HUES6 (cell line): ENCODE results near the gene DLGAP1.

Experiments
- H3K27ac ChIP-seq: 2 replicates; pipeline ENCODE4 v1.7.0; 2013; ENCODE audit warnings: low read depth, mild to moderate bottlenecking, low read length, inconsistent platforms
- H3K27me3 ChIP-seq: 2 replicates; pipeline ENCODE4 v1.6.1; 2013; ENCODE audit warnings: low read length; ENCODE audit not compliant: control insufficient read depth, insufficient read depth
- H3K36me3 ChIP-seq: 2 replicates; pipeline ENCODE4 v1.6.1; 2013; ENCODE audit warnings: low read length; ENCODE audit not compliant: control insufficient read depth, insufficient read depth
- H3K4me1 ChIP-seq: 2 replicates; pipeline ENCODE4 v1.6.1; 2013; ENCODE audit warnings: low read length; ENCODE audit not compliant: control insufficient read depth, insufficient read depth
- H3K4me3 ChIP-seq: 2 replicates; pipeline ENCODE4 v1.5.1; 2013; ENCODE audit warnings: low read depth, low read length
- H3K9ac ChIP-seq: one replicate; pipeline ENCODE4 v1.6.1; 2013; ENCODE audit warnings: mild to moderate bottlenecking, low read length
- H3K9me3 ChIP-seq: 2 replicates; pipeline ENCODE4 v1.6.1; 2013; ENCODE audit warnings: low read depth, low read length; ENCODE audit not compliant: control insufficient read depth, insufficient read depth

The DLGAP1 gene

DNA sequence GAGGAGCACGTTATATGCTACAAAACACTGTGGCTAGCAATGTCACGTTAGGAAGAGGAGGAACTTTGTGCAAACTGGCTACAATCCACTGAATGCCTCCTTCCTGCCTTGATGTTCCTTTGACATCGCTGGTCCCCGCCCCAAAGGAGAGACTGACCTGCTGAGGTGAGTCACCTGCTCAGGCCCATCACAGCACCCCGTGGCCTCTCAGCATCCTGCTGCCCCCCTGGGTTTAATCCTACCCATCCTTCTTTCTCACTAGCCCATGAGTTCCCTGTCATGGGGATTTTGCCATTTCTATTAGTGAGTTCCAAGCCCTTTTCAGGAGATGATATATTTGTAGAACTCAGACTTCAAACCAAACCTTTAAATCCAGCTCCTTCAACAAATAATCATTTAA, 16.2 kb downstream of the DLGAP1 start:
- Histone ChIP-seq H3K27me3 (no peaks in the 10 kb centered on the region), H3K9ac (no peak overlapping the region), H3K36me3 (no peaks in the 10 kb centered on the region; the same call in 1 of the 2 replicates), H3K9me3 (no peaks in the 10 kb centered on the region), H3K4me3 (no peak overlapping the region), H3K27ac (no peak overlapping the region), H3K4me1 (peaks cover 13% of the 10 kb centered on the region)

DNA sequence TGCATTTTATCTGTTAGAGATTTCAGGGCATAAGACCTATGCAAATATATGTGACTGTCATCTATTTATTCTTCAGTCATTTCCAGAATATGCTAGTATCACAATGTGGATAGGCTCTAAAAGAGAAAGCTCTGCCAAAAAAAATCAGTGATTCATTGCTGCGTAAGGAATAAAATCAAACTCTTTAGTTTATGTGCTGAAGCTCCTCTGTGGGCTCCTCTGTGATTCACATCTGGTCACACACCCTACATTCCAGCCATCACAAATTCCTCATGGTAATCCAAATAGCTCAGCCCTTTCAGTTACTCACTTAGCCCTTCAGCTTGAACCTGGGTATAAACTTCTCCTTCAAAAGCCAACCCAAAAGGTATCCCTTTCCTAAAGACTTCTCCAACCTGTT, 21.4 kb downstream of the DLGAP1 start:
- no peak overlapping the region for H3K9ac ChIP-seq
- no peak overlapping the region for H3K4me3 ChIP-seq
- peaks cover 3% of the 10 kb centered on the region; the same call in 1 of the 2 replicates for H3K36me3 ChIP-seq
- no peak overlapping the region for H3K27ac ChIP-seq
- peaks cover 8% of the 10 kb centered on the region for H3K4me1 ChIP-seq
- no peaks in the 10 kb centered on the region for H3K9me3 ChIP-seq
- no peaks in the 10 kb centered on the region for H3K27me3 ChIP-seq

DNA sequence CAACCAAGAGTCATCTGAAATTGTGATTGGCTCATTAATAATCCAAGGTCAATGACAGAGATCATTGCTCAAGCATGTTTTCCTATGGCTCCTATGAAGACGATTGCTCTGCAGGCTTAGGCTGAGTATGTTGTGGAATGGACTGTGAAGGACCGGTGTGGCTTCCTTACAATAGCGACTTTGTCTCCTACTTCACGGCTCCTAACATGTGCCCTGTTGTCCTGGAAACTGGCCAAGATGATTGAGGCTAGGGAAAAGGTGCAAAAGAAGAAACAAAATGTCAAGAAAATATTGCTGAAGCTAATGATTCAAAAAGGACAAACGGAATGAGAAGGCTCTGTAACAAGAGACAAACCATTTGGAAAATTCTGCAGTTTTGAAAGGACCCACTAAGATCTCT, 24.3 kb downstream of the DLGAP1 start:
- H3K36me3 ChIP-seq: peaks cover 3% of the 10 kb centered on the region; the same call in 1 of the 2 replicates
- H3K9me3 ChIP-seq: no peaks in the 10 kb centered on the region
- H3K4me1 ChIP-seq: peaks cover 11% of the 10 kb centered on the region
- H3K27me3 ChIP-seq: no peaks in the 10 kb centered on the region
- no peak overlapping the region for H3K4me3 ChIP-seq
- no peak overlapping the region for H3K9ac ChIP-seq
- no peak overlapping the region for H3K27ac ChIP-seq

DNA sequence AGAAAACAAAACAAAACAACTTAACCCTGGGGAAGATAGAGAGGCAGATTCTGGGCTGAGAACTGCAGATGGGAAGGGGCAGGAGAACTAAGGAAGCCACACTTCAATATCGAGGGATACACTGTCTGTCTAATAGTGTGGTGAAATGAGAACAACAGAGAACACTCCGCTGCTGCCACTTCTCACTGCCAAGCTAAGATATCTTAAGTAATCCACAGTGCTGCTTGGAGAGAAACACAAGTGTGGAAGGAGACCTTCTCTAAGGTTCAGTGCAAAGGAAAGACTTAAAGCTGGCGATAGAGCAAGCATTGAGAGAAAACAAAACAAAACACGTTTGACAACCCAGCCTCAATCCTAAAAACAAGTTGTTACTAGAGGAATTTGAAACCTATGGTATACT, 37.4 kb downstream of the DLGAP1 start:
- no peak overlapping the region for H3K9ac ChIP-seq
- no peak overlapping the region for H3K4me3 ChIP-seq
- H3K27me3 ChIP-seq: no peaks in the 10 kb centered on the region
- H3K36me3 ChIP-seq: no peaks in the 10 kb centered on the region
- peaks cover 4% of the 10 kb centered on the region; the same call in 1 of the 2 replicates for H3K4me1 ChIP-seq
- peaks cover 13% of the 10 kb centered on the region for H3K9me3 ChIP-seq
- no peak overlapping the region for H3K27ac ChIP-seq

DNA sequence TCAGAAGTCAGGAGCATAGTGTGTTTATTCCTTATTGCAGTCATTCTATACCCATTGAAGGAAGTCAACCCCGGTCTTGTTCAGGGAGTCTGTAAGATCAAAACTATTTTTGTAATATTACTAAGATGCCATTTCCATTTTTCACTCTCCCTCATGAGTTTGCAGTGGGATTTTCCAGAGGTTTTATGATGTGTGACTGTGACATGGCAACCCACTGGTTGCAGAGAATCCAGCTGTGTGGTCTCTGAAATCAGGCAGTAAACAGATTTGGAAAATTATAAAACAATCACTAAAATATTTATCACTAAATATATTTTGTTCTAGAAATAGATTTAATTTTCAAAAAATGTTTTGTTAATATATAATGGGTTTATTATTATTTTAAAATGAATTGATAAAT, 38.1 kb downstream of the DLGAP1 start:
- peaks cover 13% of the 10 kb centered on the region for H3K9me3 ChIP-seq
- peaks cover 4% of the 10 kb centered on the region; the same call in 1 of the 2 replicates for H3K4me1 ChIP-seq
- no peak overlapping the region for H3K4me3 ChIP-seq
- H3K9ac ChIP-seq: no peak overlapping the region
- H3K36me3 ChIP-seq: no peaks in the 10 kb centered on the region
- no peaks in the 10 kb centered on the region for H3K27me3 ChIP-seq
- H3K27ac ChIP-seq: no peak overlapping the region

DNA sequence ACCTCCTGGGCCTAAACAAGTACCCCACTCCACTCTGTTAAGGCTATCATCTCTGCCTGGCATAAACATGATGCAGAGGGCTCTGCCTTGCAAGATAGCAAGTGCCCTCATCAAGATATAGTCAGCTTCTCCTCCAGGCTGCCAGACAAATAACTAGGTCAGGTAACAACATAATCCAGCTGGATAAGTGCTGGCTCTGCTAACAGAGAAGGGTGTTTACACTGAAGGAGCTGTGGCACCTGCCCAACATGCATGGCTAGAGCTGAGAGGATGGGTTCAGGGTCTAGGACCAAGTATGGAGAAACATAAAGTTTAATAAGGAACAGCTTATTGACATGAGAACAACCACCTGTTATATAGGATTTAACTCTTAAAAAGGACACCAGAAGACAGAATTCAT, 42.8 kb downstream of the DLGAP1 start:
- Histone ChIP-seq H3K4me3 (no peak overlapping the region), H3K27ac (no peak overlapping the region), H3K27me3 (no peaks in the 10 kb centered on the region), H3K9ac (no peak overlapping the region), H3K36me3 (no peaks in the 10 kb centered on the region), H3K9me3 (no peaks in the 10 kb centered on the region), H3K4me1 (peaks cover 3% of the 10 kb centered on the region)

DNA sequence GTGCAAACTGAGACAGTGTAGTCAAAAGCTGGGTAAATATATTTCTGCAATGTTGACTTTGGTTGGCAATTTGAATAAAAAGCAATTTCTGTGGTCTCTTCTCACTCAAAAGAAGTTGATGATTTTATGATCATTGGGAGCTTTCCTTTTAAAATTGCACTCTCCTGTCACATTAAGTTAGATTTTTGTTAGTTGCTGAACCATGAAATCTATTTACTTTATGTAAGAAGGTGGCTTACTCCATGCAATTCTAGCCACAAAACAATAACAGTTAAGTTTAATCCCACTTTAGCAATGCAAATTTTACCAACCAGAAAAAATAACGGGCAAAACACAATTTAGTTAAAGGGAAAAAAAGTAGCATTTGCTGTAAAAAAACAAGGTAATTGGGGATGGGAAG, 48.3 kb downstream of the DLGAP1 start:
- Histone ChIP-seq H3K4me1 (peaks cover 27% of the 10 kb centered on the region), H3K9me3 (no peaks in the 10 kb centered on the region), H3K4me3 (no peak overlapping the region), H3K36me3 (no peaks in the 10 kb centered on the region), H3K27me3 (no peaks in the 10 kb centered on the region), H3K9ac (no peak overlapping the region), H3K27ac (no peak overlapping the region)

DNA sequence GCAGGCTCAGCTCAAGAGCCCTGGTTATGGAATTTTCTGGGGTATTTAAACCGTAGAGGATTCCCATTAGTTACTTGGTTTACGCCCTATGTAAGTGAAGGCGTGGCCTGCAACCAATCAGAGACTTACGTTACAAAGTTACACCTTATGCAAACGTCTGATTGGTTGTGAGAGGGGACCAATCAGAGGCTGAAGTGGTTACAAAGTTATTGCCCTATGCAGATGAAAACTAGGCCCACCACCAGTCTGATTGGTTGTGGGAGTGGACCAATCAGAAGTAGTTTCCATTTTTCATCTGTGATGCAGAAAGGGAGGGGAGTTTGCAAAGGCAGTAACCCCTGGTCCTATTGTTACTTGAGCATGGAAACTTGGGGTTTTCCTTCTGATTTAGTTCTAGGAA, 49.1 kb downstream of the DLGAP1 start:
- no peak overlapping the region for H3K9ac ChIP-seq
- peaks cover 27% of the 10 kb centered on the region for H3K4me1 ChIP-seq
- H3K9me3 ChIP-seq: no peaks in the 10 kb centered on the region
- no peaks in the 10 kb centered on the region for H3K27me3 ChIP-seq
- no peak overlapping the region; the same call in 1 of the 2 replicates for H3K4me3 ChIP-seq
- H3K36me3 ChIP-seq: no peaks in the 10 kb centered on the region
- H3K27ac ChIP-seq: no peak overlapping the region

DNA sequence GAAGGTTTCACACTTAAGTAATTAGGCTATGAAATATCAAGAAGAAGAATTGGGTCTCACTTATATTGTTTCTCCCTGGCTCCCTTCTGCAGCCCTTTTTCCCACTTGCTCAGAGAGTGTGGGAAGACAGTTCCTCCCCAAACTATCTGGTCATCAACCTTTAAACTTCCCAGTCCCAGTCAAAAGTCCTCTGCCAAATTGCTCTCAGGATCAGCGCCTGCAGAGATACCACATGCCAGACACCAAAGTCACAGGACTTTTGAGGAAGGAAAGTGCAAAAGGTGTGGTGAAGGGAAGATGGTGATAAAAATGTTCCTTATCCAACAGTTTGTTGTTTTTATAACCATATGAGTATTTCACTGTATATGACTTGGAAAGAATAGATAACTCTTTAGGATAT, 51.3 kb downstream of the DLGAP1 start:
- H3K4me1 ChIP-seq: peaks cover 34% of the 10 kb centered on the region
- H3K27me3 ChIP-seq: no peaks in the 10 kb centered on the region
- no peak overlapping the region for H3K27ac ChIP-seq
- H3K36me3 ChIP-seq: no peaks in the 10 kb centered on the region
- H3K9me3 ChIP-seq: no peaks in the 10 kb centered on the region
- no peak overlapping the region for H3K4me3 ChIP-seq
- H3K9ac ChIP-seq: no peak overlapping the region

DNA sequence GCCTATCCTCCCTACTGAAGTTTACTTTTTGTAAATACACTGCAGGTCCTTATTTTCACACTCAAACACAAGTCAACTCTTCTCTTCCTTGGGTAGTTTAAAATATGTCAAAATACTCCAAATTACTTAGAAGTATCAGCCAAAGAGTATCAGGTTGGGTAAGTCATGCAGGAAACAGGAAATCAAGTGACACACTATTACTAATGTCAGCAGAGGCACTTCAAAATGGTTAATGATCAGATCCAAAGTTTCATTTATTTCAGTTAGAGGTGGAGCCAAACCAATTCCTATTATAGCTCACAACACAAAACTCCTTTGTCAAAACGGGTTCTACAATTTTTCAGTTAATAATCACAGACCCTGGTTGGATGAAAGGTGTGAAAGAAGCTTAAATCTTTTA, 54.2 kb downstream of the DLGAP1 start:
- H3K4me1 ChIP-seq: peaks cover 18% of the 10 kb centered on the region; the same call in 1 of the 2 replicates
- no peak overlapping the region for H3K27ac ChIP-seq
- no peaks in the 10 kb centered on the region for H3K9me3 ChIP-seq
- H3K9ac ChIP-seq: no peak overlapping the region
- no peaks in the 10 kb centered on the region for H3K27me3 ChIP-seq
- H3K36me3 ChIP-seq: no peaks in the 10 kb centered on the region
- no peak overlapping the region for H3K4me3 ChIP-seq

DNA sequence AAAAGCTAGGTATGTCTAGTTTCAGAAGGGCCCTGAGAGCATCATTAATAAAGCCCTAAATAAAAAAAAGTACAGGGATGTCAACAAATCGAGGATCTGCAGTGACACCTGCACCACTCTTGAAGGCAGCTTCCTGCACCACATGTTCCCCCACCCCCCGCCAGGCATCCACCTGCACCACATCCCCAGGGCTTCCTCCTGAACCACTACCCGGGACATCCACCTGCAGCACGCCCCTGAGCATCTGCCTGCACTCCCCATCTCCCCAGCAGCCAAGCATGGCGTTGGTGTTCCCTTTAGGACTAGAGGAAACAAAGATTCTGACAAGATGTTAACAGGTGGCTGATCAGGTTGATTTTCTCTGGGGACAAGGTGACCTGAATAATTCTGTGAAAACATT, 55.2 kb downstream of the DLGAP1 start:
- no peaks in the 10 kb centered on the region for H3K9me3 ChIP-seq
- no peaks in the 10 kb centered on the region for H3K27me3 ChIP-seq
- no peaks in the 10 kb centered on the region for H3K36me3 ChIP-seq
- H3K9ac ChIP-seq: no peak overlapping the region
- peaks cover 13% of the 10 kb centered on the region; the same call in 1 of the 2 replicates for H3K4me1 ChIP-seq
- H3K27ac ChIP-seq: no peak overlapping the region
- no peak overlapping the region for H3K4me3 ChIP-seq

DNA sequence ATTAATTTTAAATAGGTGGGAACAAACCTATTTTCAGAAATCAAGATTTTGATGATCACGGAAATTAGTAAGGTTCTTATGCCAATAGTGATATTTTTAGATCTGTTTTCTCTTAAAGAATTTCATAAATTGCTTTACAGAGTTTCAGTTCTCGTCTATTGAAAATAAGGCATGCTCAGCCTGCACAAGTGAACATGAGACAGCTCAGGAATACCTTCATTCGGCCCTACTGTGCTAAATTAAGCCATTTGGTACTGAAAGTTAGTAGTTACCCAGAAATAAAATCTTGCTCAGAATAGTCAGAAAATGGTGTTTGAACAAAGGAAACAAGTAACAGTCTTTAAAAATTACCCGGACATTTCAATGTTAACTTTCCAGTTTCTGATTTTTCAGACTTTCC, 60.4 kb downstream of the DLGAP1 start:
- no peak overlapping the region for H3K27ac ChIP-seq
- no peaks in the 10 kb centered on the region for H3K27me3 ChIP-seq
- H3K4me1 ChIP-seq: no peaks in the 10 kb centered on the region; the same call in 1 of the 2 replicates
- no peaks in the 10 kb centered on the region for H3K9me3 ChIP-seq
- no peaks in the 10 kb centered on the region for H3K36me3 ChIP-seq
- no peak overlapping the region for H3K9ac ChIP-seq
- no peak overlapping the region for H3K4me3 ChIP-seq
